Natural killer cell (primary cell): Measurements from ENCODE around the gene TCTN3. TPM values are rescaled to one million over a fixed set of nuclear protein-coding genes. Genes with fewer than 3 reads are reported as not detected.

Experiments used
- ATAC-seq, 3 donors: fragments of 150-1000 bp in 2 of 3; fragments of 200-7000 bp in 1 of 3; cut with Tn5 transposase; 1 replicate in 1 of 3; 2 replicates in 2 of 3; pipeline ENCODE4 v1.10.0; 2021; ENCODE audit warnings: mild to moderate bottlenecking in 2 of 3, moderate library complexity in 2 of 3
- DNase-seq, 2 donors: peaks; one replicate each; pipeline versions ENCODE4 v3.0.0 to v3.0.0-alpha.2; 2013 to 2021; ENCODE audit warnings: mixed read lengths in 1 of 2
- H3K27ac ChIP-seq: one replicate; pipeline ENCODE4 v1.5.1; 2013; ENCODE audit warnings: mild to moderate bottlenecking, low read length
- H3K27me3 ChIP-seq: one replicate; pipeline ENCODE4 v1.6.1; 2013; ENCODE audit warnings: low read length; ENCODE audit not compliant: control insufficient read depth, insufficient read depth
- H3K36me3 ChIP-seq: one replicate; pipeline ENCODE4 v1.6.1; 2013; ENCODE audit warnings: low read length; ENCODE audit not compliant: control insufficient read depth, insufficient read depth
- H3K4me1 ChIP-seq: one replicate; pipeline ENCODE4 v1.6.1; 2013; ENCODE audit warnings: low read length; ENCODE audit not compliant: control insufficient read depth, insufficient read depth
- H3K4me3 ChIP-seq: one replicate; pipeline ENCODE4 v1.5.1; 2013; ENCODE audit warnings: low read length
- H3K9me3 ChIP-seq: one replicate; pipeline ENCODE4 v1.6.1; 2013; ENCODE audit warnings: low read length; ENCODE audit not compliant: control insufficient read depth, insufficient read depth
- H3K27ac Mint-ChIP-seq, 2 donors: one replicate each; pipeline ENCODE4 v1.8.0; 2022; ENCODE audit warnings: mild to moderate bottlenecking in 2 of 2, mixed read lengths in 2 of 2, moderate library complexity in 1 of 2
- H3K27me3 Mint-ChIP-seq, 2 donors: one replicate each; pipeline ENCODE4 v1.8.0; 2022; ENCODE audit warnings: low read depth in 2 of 2, mixed read lengths in 2 of 2
- H3K36me3 Mint-ChIP-seq: one replicate; pipeline ENCODE4 v1.8.0; 2022; ENCODE audit warnings: mixed read lengths
- H3K4me1 Mint-ChIP-seq, 2 donors: one replicate each; pipeline ENCODE4 v1.8.0; 2022; ENCODE audit warnings: mixed read lengths in 2 of 2
- H3K4me3 Mint-ChIP-seq: one replicate; pipeline ENCODE4 v1.8.0; 2022; ENCODE audit warnings: mild to moderate bottlenecking, moderate library complexity, mixed read lengths
- H3K9me3 Mint-ChIP-seq, 2 donors: one replicate each; pipeline ENCODE4 v1.8.0; 2022; ENCODE audit warnings: mixed read lengths in 2 of 2
- CTCF ChIP-seq: fragments of 200-600 bp; IDR thresholded peaks from one replicate; pipeline ENCODE4 v1.8.0; 2022; ENCODE audit warnings: antibody characterized with exemption
- WGBS: methylation state at CpG from one replicate; pipeline ENCODE4 v1.1.7; 2013; ENCODE audit warnings: missing lambda C conversion rate; ENCODE audit not compliant: insufficient coverage; 5-methylcytosine and 5-hydroxymethylcytosine counted together
- intact Hi-C: fragments of 100-400 bp; cut with micrococcal nuclease; formaldehyde crosslinking; loops from one replicate; pipeline ENCODE4 v1.14.2; 2022
- total RNA-seq, 4 donors: library from RNA; stranded (reverse); fragments of 120-200 nt in 1 of 4; gene quantifications; one replicate each; pipeline versions ENCODE4 v1.2.3 to v1.2.4, GENCODE V29; 2013 to 2022

Gene TCTN3
- total RNA-seq, 3 donors from 2014 or later (not counting 1 experiment from before 2014, with no cell fraction given) = 15.3 to 20.6 (median 15.8) TPM

- Histone ChIP-seq H3K4me1 (peaks cover 9% of the 10 kb centered on the region), H3K36me3 (peaks cover 26% of the 10 kb centered on the region), H3K4me3 (no peak overlapping the region), H3K27ac (no peak overlapping the region), H3K9me3 (no peaks in the 10 kb centered on the region), H3K27me3 (no peaks in the 10 kb centered on the region)
- Mint-ChIP-seq H3K27ac (no peak overlapping the region), H3K27me3 (no peaks in the 10 kb centered on the region), H3K4me3 (no peak overlapping the region), H3K36me3 (peaks cover 18% of the 10 kb centered on the region), H3K9me3 (peaks cover 2 to 5% of the 10 kb centered on the region in 2 donors), H3K4me1 (peaks cover 15 to 19% of the 10 kb centered on the region in 2 donors)
- no peak for ATAC-seq
- intact Hi-C loops = no loop called here
- 86% methylated on average over 1 of the region's 1 CpG for WGBS
- TF ChIP-seq CTCF = no peak
- DNase-seq = no peak
Observed at GRCh38 chr10:95651346-95652060, 42.2 kb downstream of the TCTN3 start.

DNA sequence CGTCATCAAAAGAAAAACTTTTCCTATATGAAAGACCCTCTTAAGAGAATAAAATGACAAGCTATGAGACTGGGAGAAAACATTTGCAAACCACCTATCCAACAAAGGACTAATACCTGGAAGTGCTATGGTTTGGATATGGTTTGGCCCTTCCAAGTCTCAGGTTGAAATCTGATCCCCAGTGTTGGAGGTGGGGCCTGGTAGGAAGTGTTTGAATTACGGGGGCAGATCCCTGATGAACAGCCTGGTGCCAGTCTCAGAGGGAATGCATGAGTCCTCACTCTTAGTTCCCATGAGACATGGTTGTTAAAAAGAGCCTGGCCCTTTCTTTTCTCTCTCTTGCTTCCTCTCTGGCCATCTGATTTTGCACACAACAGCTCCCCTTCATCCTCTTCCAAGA is 43.5 kb downstream of the TCTN3 start:
- 95% methylated on average over 1 of the region's 2 CpGs for WGBS
- no peak for ATAC-seq

DNA sequence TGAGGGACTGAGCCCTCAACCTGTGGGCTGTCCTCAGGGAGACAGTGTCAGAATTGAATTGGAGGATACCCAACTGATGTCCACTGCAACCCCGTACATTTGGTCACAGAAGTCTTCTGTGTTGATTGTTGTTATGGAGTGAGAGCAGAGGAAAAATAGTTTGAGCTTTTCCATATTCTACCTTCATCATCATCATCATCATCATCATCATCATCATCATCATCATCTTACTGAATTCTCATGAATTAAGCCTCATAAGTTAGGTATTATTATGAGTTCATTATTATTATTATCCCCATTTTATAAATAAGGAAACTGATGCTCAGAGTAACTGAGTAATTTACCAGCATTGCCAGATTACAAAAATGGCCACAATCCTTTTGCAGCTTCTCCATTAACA is 45.6 kb downstream of the TCTN3 start:
- intact Hi-C loops = no loop called here
- H3K9me3 Mint-ChIP-seq = peaks cover 2 to 5% of the 10 kb centered on the region in 2 donors
- no peak overlapping the region for H3K4me3 Mint-ChIP-seq
- H3K36me3 Mint-ChIP-seq = peaks cover 18% of the 10 kb centered on the region
- no peak for ATAC-seq
- H3K27ac Mint-ChIP-seq = no peak overlapping the region
- no peaks in the 10 kb centered on the region for H3K27me3 Mint-ChIP-seq
- peaks cover 0 to 6% of the 10 kb centered on the region in 2 donors for H3K4me1 Mint-ChIP-seq
- H3K9me3 ChIP-seq = no peaks in the 10 kb centered on the region
- peaks cover 37% of the 10 kb centered on the region for H3K36me3 ChIP-seq
- DNase-seq = no peak
- no peaks in the 10 kb centered on the region for H3K4me1 ChIP-seq
- H3K27me3 ChIP-seq = no peaks in the 10 kb centered on the region
- no peak for TF ChIP-seq CTCF
- WGBS = 100% methylated on average over 1 of the region's 1 CpG
- H3K4me3 ChIP-seq = no peak overlapping the region
- H3K27ac ChIP-seq = no peak overlapping the region

More for the DNA sequence above, 43.5 kb downstream of the TCTN3 start:
- Histone ChIP-seq H3K27ac (no peak overlapping the region), H3K4me3 (no peak overlapping the region), H3K36me3 (peaks cover 37% of the 10 kb centered on the region), H3K9me3 (no peaks in the 10 kb centered on the region), H3K27me3 (no peaks in the 10 kb centered on the region), H3K4me1 (no peaks in the 10 kb centered on the region)
- Mint-ChIP-seq H3K4me3 (no peak overlapping the region), H3K36me3 (peaks cover 18% of the 10 kb centered on the region), H3K4me1 (peaks cover 2 to 7% of the 10 kb centered on the region in 2 donors), H3K9me3 (peaks cover 2 to 5% of the 10 kb centered on the region in 2 donors), H3K27ac (no peak overlapping the region), H3K27me3 (no peaks in the 10 kb centered on the region)
- no peak for TF ChIP-seq CTCF
- intact Hi-C loops = no loop called here
- no peak for DNase-seq

GRCh38 chr10:95646160-95646559 is 47.6 kb downstream of the TCTN3 start:
- Histone ChIP-seq H3K4me3 (no peak overlapping the region), H3K4me1 (no peaks in the 10 kb centered on the region), H3K36me3 (peaks cover 35% of the 10 kb centered on the region), H3K9me3 (no peaks in the 10 kb centered on the region), H3K27me3 (no peaks in the 10 kb centered on the region), H3K27ac (no peak overlapping the region)
- H3K4me3 Mint-ChIP-seq = no peak overlapping the region
- peaks cover 12% of the 10 kb centered on the region for H3K36me3 Mint-ChIP-seq
- H3K4me1 Mint-ChIP-seq = peaks cover 0 to 6% of the 10 kb centered on the region in 2 donors
- H3K9me3 Mint-ChIP-seq = peaks cover 2% of the 10 kb centered on the region in 2 donors
- H3K27me3 Mint-ChIP-seq = no peaks in the 10 kb centered on the region
- H3K27ac Mint-ChIP-seq = no peak overlapping the region
- WGBS = 100% methylated on average over 1 of the region's 1 CpG
- no peak for DNase-seq
- TF ChIP-seq CTCF = no peak
- intact Hi-C loops = no loop called here
- ATAC-seq = no peak
